Upper lobe of left lung (tissue), 6 donors: ENCODE measurements around the gene KLHL7. TPM values are rescaled to one million over a fixed set of nuclear protein-coding genes. Genes with fewer than 3 reads are reported as not detected.

Source experiments
- ATAC-seq, 2 donors: fragments of 200-7000 bp; cut with Tn5 transposase; one replicate each; pipeline ENCODE4 v1.9.1; 2022; ENCODE audit warnings: mild to moderate bottlenecking in 2 of 2, moderate library complexity in 2 of 2; ENCODE audit not compliant: low FRiP score in 2 of 2
- DNase-seq, 2 donors: peaks; one replicate each; pipeline ENCODE4 v3.0.0-alpha.2; 2019 to 2020
- H3K27ac ChIP-seq, 4 donors: fragments of 200-600 bp; sonication (generic); one replicate each; pipeline ENCODE4 v1.5.1; 2016 to 2019
- H3K27me3 ChIP-seq, 4 donors: fragments of 200-600 bp; sonication (generic); one replicate each; pipeline ENCODE4 v1.5.1; 2017 to 2019
- H3K36me3 ChIP-seq, 4 donors: fragments of 200-600 bp; sonication (generic); one replicate each; pipeline ENCODE4 v1.5.1; 2016 to 2019
- H3K4me1 ChIP-seq, 4 donors: fragments of 200-600 bp; sonication (generic); one replicate each; pipeline ENCODE4 v1.5.1; 2018 to 2019
- H3K4me3 ChIP-seq, 4 donors: fragments of 200-600 bp; sonication (generic); one replicate each; pipeline ENCODE4 v1.5.1; 2017 to 2019; ENCODE audit warnings: mild to moderate bottlenecking in 2 of 4, moderate library complexity in 1 of 4
- H3K9me3 ChIP-seq, 4 donors: fragments of 200-600 bp; sonication (generic); one replicate each; pipeline ENCODE4 v1.5.1; 2018 to 2019
- EP300 ChIP-seq, 4 donors: sonication (generic); formaldehyde crosslinking; IDR thresholded peaks; one replicate each; pipeline ENCODE4 v1.5.1; 2017; ENCODE audit warnings: antibody characterized with exemption in 4 of 4, control low read depth in 2 of 4
- POLR2A ChIP-seq, 4 donors: fragments of 450-650 bp; IDR thresholded peaks; one replicate each; pipeline ENCODE4 v1.5.1; 2016 to 2017; ENCODE audit warnings: antibody characterized with exemption in 4 of 4, mild to moderate bottlenecking in 2 of 4
- POLR2AphosphoS5 ChIP-seq, 2 donors: sonication (generic); formaldehyde crosslinking; IDR thresholded peaks; one replicate each; pipeline ENCODE4 v1.5.1; 2017; ENCODE audit warnings: antibody characterized with exemption in 2 of 2
- WGBS, 2 donors: methylation state at CpG; one replicate each; pipeline ENCODE4 v1.1.5; 2017 to 2018; 5-methylcytosine and 5-hydroxymethylcytosine counted together
- total RNA-seq, 6 donors: library from RNA; depleted of rRNA in 4 of 6; stranded (reverse); fragments of >200 nt in 4 of 6; gene quantifications; one replicate each; pipeline versions ENCODE4 v1.1.0 to v1.2.1, GENCODE V29; 2016 to 2021
- TF ChIP-seq, protein P1 (sequence below), 6 experiments: fragments of 450-650 bp in 4 of 6; fragments of 200-600 bp in 2 of 6; sonication (generic) in 2 of 6; IDR thresholded peaks; one replicate each; pipeline ENCODE4 v1.5.1; 2016 to 2019; ENCODE audit warnings: antibody characterized with exemption in 6 of 6
- donor health status: DM: no; HTN: no; CAD: no; lungs with moderate emphysema.
- donor health status: DM: no; HTN: yes; CAD: no; lungs with severe emphysema.

The KLHL7 gene
- total RNA-seq, 6 donors from 2014 or later = 18.6 to 43.8 (median 23.9) TPM

DNA sequence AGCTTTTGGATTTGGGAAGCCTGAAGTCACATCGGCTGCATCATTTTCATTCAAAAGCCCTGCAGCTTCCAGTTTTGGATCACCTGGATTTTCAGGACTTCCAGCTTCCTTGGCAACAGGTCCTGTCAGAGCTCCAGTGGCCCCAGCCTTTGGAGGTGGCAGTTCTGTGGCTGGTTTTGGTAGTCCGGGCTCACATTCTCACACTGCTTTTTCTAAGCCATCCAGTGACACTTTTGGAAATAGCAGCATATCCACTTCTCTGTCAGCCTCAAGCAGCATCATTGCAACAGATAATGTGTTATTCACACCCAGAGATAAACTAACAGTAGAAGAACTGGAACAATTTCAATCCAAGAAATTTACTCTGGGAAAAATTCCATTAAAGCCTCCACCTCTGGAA lies 94.7 kb downstream of the KLHL7 start:
- TF ChIP-seq POLR2AphosphoS5 (IDR thresholded peaks at IDR 0.05) = no peak
- TF ChIP-seq, protein P1, sequence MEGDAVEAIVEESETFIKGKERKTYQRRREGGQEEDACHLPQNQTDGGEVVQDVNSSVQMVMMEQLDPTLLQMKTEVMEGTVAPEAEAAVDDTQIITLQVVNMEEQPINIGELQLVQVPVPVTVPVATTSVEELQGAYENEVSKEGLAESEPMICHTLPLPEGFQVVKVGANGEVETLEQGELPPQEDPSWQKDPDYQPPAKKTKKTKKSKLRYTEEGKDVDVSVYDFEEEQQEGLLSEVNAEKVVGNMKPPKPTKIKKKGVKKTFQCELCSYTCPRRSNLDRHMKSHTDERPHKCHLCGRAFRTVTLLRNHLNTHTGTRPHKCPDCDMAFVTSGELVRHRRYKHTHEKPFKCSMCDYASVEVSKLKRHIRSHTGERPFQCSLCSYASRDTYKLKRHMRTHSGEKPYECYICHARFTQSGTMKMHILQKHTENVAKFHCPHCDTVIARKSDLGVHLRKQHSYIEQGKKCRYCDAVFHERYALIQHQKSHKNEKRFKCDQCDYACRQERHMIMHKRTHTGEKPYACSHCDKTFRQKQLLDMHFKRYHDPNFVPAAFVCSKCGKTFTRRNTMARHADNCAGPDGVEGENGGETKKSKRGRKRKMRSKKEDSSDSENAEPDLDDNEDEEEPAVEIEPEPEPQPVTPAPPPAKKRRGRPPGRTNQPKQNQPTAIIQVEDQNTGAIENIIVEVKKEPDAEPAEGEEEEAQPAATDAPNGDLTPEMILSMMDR (IDR thresholded peaks at IDR 0.05) = no peak
- no peak for TF ChIP-seq POLR2A (IDR thresholded peaks at IDR 0.05)
- TF ChIP-seq EP300 (IDR thresholded peaks at IDR 0.05) = no peak
- Histone ChIP-seq H3K36me3 (peaks cover 7 to 52% (median 28%) of the 10 kb centered on the region in 4 donors), H3K27ac (no peak overlapping the region), H3K4me3 (no peak overlapping the region), H3K27me3 (no peaks in the 10 kb centered on the region), H3K9me3 (no peaks in the 10 kb centered on the region), H3K4me1 (no peaks in the 10 kb centered on the region)
- WGBS, 2 donors = 95 to 97% methylated on average over 2 of the region's 2 CpGs
- ATAC-seq (no peak), DNase-seq (no peak)

DNA sequence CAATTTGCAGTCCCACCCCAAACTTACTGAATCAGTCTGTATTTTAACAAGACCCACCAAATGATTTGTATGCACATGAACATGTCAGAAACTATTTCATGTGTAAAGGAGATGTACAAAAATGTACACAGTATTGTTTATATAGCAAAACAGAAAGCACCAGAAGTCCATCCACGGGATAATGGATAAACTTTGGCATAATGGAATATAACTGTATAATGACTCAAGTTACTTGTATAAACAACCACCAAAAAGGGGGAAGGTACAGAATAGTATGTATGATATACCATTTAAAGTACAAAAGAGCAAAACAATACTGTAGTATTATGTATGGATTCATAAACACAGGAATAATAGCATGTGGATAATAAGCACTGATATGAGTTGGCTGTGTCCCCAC lies 98.7 kb downstream of the KLHL7 start:
- Histone ChIP-seq H3K4me3 (no peak overlapping the region), H3K27me3 (no peaks in the 10 kb centered on the region), H3K4me1 (peaks cover 4 to 9% (median 6%) of the 10 kb centered on the region in 4 donors), H3K9me3 (no peaks in the 10 kb centered on the region), H3K27ac (no peak overlapping the region), H3K36me3 (peaks cover 5 to 25% (median 22%) of the 10 kb centered on the region in 4 donors)
- TF ChIP-seq, protein P1 (IDR thresholded peaks at IDR 0.05) = no peak
- no peak for TF ChIP-seq POLR2AphosphoS5 (IDR thresholded peaks at IDR 0.05)
- no peak for TF ChIP-seq POLR2A (IDR thresholded peaks at IDR 0.05)
- TF ChIP-seq EP300 (IDR thresholded peaks at IDR 0.05) = no peak
- ATAC-seq (no peak), DNase-seq (no peak)
- WGBS, 2 donors = 79 to 90% methylated on average over 1 of the region's 1 CpG

DNA sequence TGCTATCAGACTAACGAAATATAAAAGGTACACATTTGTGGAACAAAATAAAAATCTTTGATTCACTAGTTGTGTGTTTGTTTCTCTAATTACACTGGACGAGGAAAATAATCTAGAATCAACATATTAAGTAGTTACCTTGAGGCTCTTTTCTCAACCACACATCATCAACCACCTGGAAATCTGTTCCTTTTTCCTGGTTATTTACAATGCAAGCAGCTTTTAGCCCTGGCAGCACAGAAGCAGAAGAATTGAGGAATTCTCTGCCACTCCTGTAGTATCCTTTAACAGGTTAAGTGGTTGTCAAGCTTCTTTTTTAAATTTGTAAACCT lies 100.0 kb downstream of the KLHL7 start:
- WGBS, 2 donors = 69 to 87% methylated on average over 2 of the region's 2 CpGs
- no peaks in the 10 kb centered on the region for H3K27me3 ChIP-seq
- TF ChIP-seq POLR2A (IDR thresholded peaks at IDR 0.05) = no peak
- TF ChIP-seq EP300 (IDR thresholded peaks at IDR 0.05) = no peak
- TF ChIP-seq POLR2AphosphoS5 (IDR thresholded peaks at IDR 0.05) = no peak
- TF ChIP-seq, protein P1 (IDR thresholded peaks at IDR 0.05) = no peak
- peaks cover 4 to 12% (median 8%) of the 10 kb centered on the region in 4 donors for H3K4me1 ChIP-seq
- no peaks in the 10 kb centered on the region for H3K9me3 ChIP-seq
- peak overlapping the region in 2 of 4 donors; percentile 39 to 42 for H3K4me3 ChIP-seq
- DNase-seq (no peak), ATAC-seq (no peak)
- H3K36me3 ChIP-seq = peaks cover 0 to 12% (median 9%) of the 10 kb centered on the region in 4 donors
- peak overlapping the region in 1 of 4 donors; percentile 74 for H3K27ac ChIP-seq

DNA sequence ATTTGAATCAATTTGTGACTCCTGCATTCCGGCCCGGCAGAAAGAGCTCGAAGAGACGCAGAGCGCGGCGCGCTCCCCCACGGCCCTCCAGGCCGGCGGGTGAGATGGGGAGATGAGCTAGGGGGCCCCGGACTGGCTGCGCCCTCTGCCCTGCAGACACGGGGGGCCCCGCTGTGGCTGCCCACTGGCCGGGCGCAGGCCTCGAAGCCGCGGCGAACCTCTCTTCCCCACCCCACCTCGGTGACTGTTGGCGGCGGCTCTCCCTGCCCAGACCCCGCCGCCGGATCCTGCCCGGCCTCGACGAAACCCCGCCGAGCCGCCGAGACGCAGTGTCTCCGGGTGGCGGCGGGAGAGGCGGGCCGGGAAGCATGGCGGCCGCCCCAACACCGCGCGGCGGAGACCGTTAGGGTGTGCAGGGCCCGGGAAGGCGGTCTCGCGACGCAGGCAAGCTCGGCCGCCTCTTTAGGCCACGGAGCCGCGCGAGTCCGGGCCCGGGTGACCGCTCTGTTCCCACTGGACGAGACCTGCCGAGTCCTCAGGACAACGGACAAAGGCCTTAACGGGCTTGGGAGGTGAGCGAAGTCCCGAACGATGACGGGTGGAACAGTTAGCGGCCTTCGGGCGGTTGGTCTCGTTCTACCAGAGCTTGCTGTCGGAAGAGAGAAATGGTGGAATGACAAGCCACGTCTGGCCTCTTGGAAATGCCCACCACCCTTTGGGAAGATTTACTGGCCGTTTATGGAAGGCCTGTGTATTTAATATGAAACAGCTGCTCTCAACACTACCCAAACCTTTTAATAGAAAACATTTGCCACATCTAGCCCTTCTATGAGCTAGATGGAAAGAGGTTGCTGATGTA lies 100.6 kb downstream of the KLHL7 start:
- 48 to 55% methylated on average over 26 to 39 of the region's 76 CpGs for WGBS, 2 donors
- Histone ChIP-seq H3K9me3 (no peaks in the 10 kb centered on the region), H3K4me1 (peaks cover 4 to 13% (median 9%) of the 10 kb centered on the region in 4 donors), H3K27me3 (no peaks in the 10 kb centered on the region), H3K36me3 (peaks cover 0 to 8% (median 6%) of the 10 kb centered on the region in 4 donors), H3K4me3 (peak overlapping the region in 3 of 4 donors; percentile 15 to 42 (median 39)), H3K27ac (peak overlapping the region in 2 of 4 donors; percentile 50 to 74)
- TF ChIP-seq EP300 (IDR thresholded peaks at IDR 0.05) (no peak), POLR2AphosphoS5 (IDR thresholded peaks at IDR 0.05) (no peak)
- TF ChIP-seq, protein P1 (IDR thresholded peaks at IDR 0.05) = no peak
- DNase-seq (peak in 1 of 2 donors; percentile 84), ATAC-seq (peak in 1 of 2 donors; percentile 79)
